PC-3 (cell line): ENCODE measurements around the gene ZIC2. TPM values are rescaled to one million over a fixed set of nuclear protein-coding genes. Genes with fewer than 3 reads are reported as not detected.
"Not testable (repeated sequence)": the region's sequence is repeated elsewhere in the genome, so short reads cannot be mapped to it uniquely, and the experiment has no call there.

ENCODE experiments used
- ATAC-seq: fragments of 200-7000 bp; cut with Tn5 transposase; 2 replicates; pipeline ENCODE4 v1.9.1; 2020; ENCODE audit warnings: mild to moderate bottlenecking, moderate library complexity
- BruUV-seq: library from RNA; stranded (reverse); fragments of 400-500 nt; replicated peaks from 2 replicates; lab custom pipeline; 2021; lab: Mats Ljungman, UMichigan
- CTCF ChIA-PET: fragments of 300-600 bp; sonication (Branson Sonifier 250); formaldehyde crosslinking; loops from one replicate; lab custom pipeline; 2022; ENCODE audit warnings: antibody characterized with exemption; lab: Charles Lee
- POLR2A ChIA-PET: fragments of 300-600 bp; sonication (Branson Sonifier 250); formaldehyde crosslinking; loops from one replicate; lab custom pipeline; 2022; ENCODE audit warnings: antibody characterized with exemption; ENCODE audit not compliant: unreplicated experiment; lab: Charles Lee
- DNase-seq: peaks from one replicate; pipeline ENCODE4 v3.0.0-alpha.2; 2015
- H2AFZ ChIP-seq: fragments of 300-600 bp; sonication (generic); 2 replicates; pipeline ENCODE4 v1.6.0; 2016; ENCODE audit warnings: antibody characterized with exemption, low read length
- H3F3A ChIP-seq: fragments of 300-600 bp; sonication (generic); one replicate; pipeline ENCODE4 v1.6.0; 2017; ENCODE audit warnings: antibody characterized with exemption, low read length, control low read depth, mild to moderate bottlenecking; ENCODE audit not compliant: unreplicated experiment
- H3K27ac ChIP-seq: fragments of 300-600 bp; sonication (generic); 2 replicates; pipeline ENCODE4 v1.5.1; 2016; ENCODE audit warnings: mild to moderate bottlenecking, low read length
- H3K27me3 ChIP-seq: fragments of 300-600 bp; sonication (generic); 2 replicates; pipeline ENCODE4 v1.6.1; 2016; ENCODE audit warnings: low read length, mixed read lengths
- H3K36me3 ChIP-seq: fragments of 300-600 bp; sonication (generic); 2 replicates; pipeline ENCODE4 v1.6.1; 2016; ENCODE audit warnings: low read depth, mixed run types, low read length, mixed read lengths
- H3K4me1 ChIP-seq: fragments of 300-600 bp; sonication (generic); 2 replicates; pipeline ENCODE4 v1.5.1; 2016; ENCODE audit warnings: low read length; ENCODE audit not compliant: insufficient read depth
- H3K4me2 ChIP-seq: fragments of 300-600 bp; sonication (generic); 2 replicates; pipeline ENCODE4 v1.6.0; 2016; ENCODE audit warnings: low read length
- H3K4me3 ChIP-seq: fragments of 300-600 bp; sonication (generic); 2 replicates; pipeline ENCODE4 v1.5.1; 2016; ENCODE audit warnings: mild to moderate bottlenecking, low read length, mixed read lengths
- H3K79me2 ChIP-seq: fragments of 300-600 bp; sonication (generic); 2 replicates; pipeline ENCODE4 v1.6.1; 2017; ENCODE audit warnings: low read length, mixed read lengths
- H3K9ac ChIP-seq: fragments of 300-600 bp; sonication (generic); 2 replicates; pipeline ENCODE4 v1.6.0; 2016; ENCODE audit warnings: mild to moderate bottlenecking, low read length
- H3K9me2 ChIP-seq: fragments of 300-600 bp; sonication (generic); replicated peaks from 2 replicates; pipeline ENCODE4 v1.6.1; 2016; ENCODE audit warnings: mixed run types, low read length, mixed read lengths
- H3K9me3 ChIP-seq: fragments of 300-600 bp; sonication (generic); 2 replicates; pipeline ENCODE4 v1.6.1; 2016; ENCODE audit warnings: low read length, mixed read lengths
- H4K20me1 ChIP-seq: fragments of 300-600 bp; sonication (generic); 2 replicates; pipeline ENCODE4 v1.6.1; 2016; ENCODE audit warnings: low read length, mixed read lengths
- CTCF ChIP-seq: fragments of 300-600 bp; sonication (generic); conservative IDR thresholded peaks from 2 replicates; pipeline ENCODE4 v1.5.1; 2017; ENCODE audit warnings: antibody characterized with exemption, low read depth, mild to moderate bottlenecking, low read length
- EZH2 ChIP-seq: fragments of 300-600 bp; sonication (generic); IDR thresholded peaks from one replicate; pipeline ENCODE4 v1.6.1; 2017; ENCODE audit warnings: antibody characterized with exemption, mild to moderate bottlenecking, low read length; ENCODE audit not compliant: unreplicated experiment
- EZH2phosphoT487 ChIP-seq: fragments of 300-600 bp; sonication (generic); IDR thresholded peaks from 2 replicates; pipeline ENCODE4 v1.6.1; 2018; ENCODE audit warnings: mild to moderate bottlenecking, antibody characterized with exemption, low read length, borderline replicate concordance
- intact Hi-C: fragments of 100-400 bp; cut with micrococcal nuclease; formaldehyde crosslinking; loops from 2 replicates; pipeline ENCODE4 v1.9.0; 2023
- total RNA-seq: library from RNA; depleted of rRNA; stranded (reverse); fragments of >200 nt; gene quantifications from 2 replicates; pipeline ENCODE4 v1.2.3, GENCODE V29; 2014

Gene ZIC2
- total RNA-seq, 1 experiment from 2014 or later, result not detected

- no TSS peak for BruUV-seq
- no peaks in the 10 kb centered on the region for H3F3A ChIP-seq
- H3K9me3 ChIP-seq, result no peaks in the 10 kb centered on the region
- no peaks in the 10 kb centered on the region for H3K36me3 ChIP-seq
- no peaks in the 10 kb centered on the region for H3K79me2 ChIP-seq
- no peak overlapping the region for H2AFZ ChIP-seq
- intact Hi-C loops, result no loop called here
- H3K4me3 ChIP-seq, result no peak overlapping the region
- no peaks in the 10 kb centered on the region for H3K9me2 ChIP-seq
- H3K27ac ChIP-seq, result no peak overlapping the region
- ATAC-seq (no peak), DNase-seq (no peak)
- H4K20me1 ChIP-seq, result no peaks in the 10 kb centered on the region
- H3K27me3 ChIP-seq, result peaks cover 58% of the 10 kb centered on the region
- H3K9ac ChIP-seq, result no peak overlapping the region
- POLR2A ChIA-PET, result no interaction called here
- CTCF ChIA-PET, result no interaction called here
- TF ChIP-seq EZH2, result no peak
- no peak for TF ChIP-seq CTCF
- no peaks in the 10 kb centered on the region for H3K4me1 ChIP-seq
- H3K4me2 ChIP-seq, result no peak overlapping the region
These were observed 31.7 kb upstream of the ZIC2 start for GRCh38 chr13:99949679-99950413.

DNA sequence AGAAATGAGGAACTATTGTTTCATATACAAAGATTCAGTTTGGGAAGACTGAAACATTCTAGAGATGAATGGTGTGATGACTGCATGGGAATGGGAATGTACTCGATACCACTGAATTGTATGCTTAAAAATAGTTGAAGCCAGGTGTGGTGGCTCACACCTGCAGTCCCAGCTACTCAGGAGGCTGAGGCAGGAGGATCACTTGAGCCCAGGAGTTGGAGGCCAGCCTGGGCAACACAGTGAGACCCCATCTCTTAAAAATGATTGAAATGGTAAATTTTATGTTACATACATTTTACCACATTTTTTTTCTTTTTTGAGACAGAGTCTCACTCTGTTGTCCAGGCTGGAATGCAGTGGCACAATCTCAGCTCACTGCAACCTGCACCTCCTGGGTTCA lies 29.9 kb upstream of the ZIC2 start:
- H3K4me1 ChIP-seq, H3K79me2 ChIP-seq, H3F3A ChIP-seq, H3K9me2 ChIP-seq, H3K27ac ChIP-seq, POLR2A ChIA-PET, H3K4me3 ChIP-seq, H3K36me3 ChIP-seq, H3K9me3 ChIP-seq, H3K9ac ChIP-seq, ATAC-seq, BruUV-seq, H2AFZ ChIP-seq, intact Hi-C loops, H3K4me2 ChIP-seq, H4K20me1 ChIP-seq, DNase-seq: not testable (repeated sequence)
- H3K27me3 ChIP-seq, result peaks cover 73% of the 10 kb centered on the region
- CTCF ChIA-PET, result interaction anchor here (0.7 kb wide), 1 partner anchor 453 kb away, joined by 3 read pairs; no protein-coding TSS in a partner anchor

GRCh38 chr13:99953138-99953755 lies 28.3 kb upstream of the ZIC2 start:
- Histone ChIP-seq H3K4me2 (no peak overlapping the region), H3K79me2 (no peaks in the 10 kb centered on the region), H3F3A (no peaks in the 10 kb centered on the region), H3K4me1 (no peaks in the 10 kb centered on the region), H3K36me3 (no peaks in the 10 kb centered on the region), H3K9me2 (no peaks in the 10 kb centered on the region), H3K27me3 (peaks cover 77% of the 10 kb centered on the region), H3K9me3 (no peaks in the 10 kb centered on the region), H3K9ac (no peak overlapping the region), H4K20me1 (no peaks in the 10 kb centered on the region), H3K4me3 (no peak overlapping the region), H3K27ac (no peak overlapping the region), H2AFZ (no peak overlapping the region)
- BruUV-seq, result no TSS peak
- ATAC-seq, result no peak
- ChIA-PET CTCF (no interaction called here), POLR2A (no interaction called here)
- DNase-seq, result no peak
- intact Hi-C loops, result no loop called here
- no peak for TF ChIP-seq EZH2
- TF ChIP-seq EZH2phosphoT487, result no peak
- no peak for TF ChIP-seq CTCF
